GM21723 (cell line): Measurements from ENCODE around the gene ZSCAN1.
A peak's percentile ranks its signal among the peaks of the same experiment; 100 is the strongest.
"Not testable (repeated sequence)": the region's sequence is repeated elsewhere in the genome, so short reads cannot be mapped to it uniquely, and the experiment has no call there.

Experiments
- ATAC-seq: cut with Tn5 transposase; IDR thresholded peaks from one replicate; pipeline ENCODE4 v1.9.1; 2021; ENCODE audit warnings: mild to moderate bottlenecking, moderate library complexity; ENCODE audit not compliant: unreplicated experiment

Gene ZSCAN1, protein sequence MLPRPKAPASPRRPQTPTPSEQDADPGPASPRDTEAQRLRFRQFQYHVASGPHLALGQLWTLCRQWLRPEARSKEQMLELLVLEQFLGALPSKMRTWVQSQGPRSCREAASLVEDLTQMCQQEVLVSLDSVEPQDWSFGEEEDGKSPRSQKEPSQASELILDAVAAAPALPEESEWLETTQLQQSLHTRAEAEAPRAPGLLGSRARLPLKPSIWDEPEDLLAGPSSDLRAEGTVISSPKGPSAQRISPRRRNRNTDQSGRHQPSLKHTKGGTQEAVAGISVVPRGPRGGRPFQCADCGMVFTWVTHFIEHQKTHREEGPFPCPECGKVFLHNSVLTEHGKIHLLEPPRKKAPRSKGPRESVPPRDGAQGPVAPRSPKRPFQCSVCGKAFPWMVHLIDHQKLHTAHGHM

DNA sequence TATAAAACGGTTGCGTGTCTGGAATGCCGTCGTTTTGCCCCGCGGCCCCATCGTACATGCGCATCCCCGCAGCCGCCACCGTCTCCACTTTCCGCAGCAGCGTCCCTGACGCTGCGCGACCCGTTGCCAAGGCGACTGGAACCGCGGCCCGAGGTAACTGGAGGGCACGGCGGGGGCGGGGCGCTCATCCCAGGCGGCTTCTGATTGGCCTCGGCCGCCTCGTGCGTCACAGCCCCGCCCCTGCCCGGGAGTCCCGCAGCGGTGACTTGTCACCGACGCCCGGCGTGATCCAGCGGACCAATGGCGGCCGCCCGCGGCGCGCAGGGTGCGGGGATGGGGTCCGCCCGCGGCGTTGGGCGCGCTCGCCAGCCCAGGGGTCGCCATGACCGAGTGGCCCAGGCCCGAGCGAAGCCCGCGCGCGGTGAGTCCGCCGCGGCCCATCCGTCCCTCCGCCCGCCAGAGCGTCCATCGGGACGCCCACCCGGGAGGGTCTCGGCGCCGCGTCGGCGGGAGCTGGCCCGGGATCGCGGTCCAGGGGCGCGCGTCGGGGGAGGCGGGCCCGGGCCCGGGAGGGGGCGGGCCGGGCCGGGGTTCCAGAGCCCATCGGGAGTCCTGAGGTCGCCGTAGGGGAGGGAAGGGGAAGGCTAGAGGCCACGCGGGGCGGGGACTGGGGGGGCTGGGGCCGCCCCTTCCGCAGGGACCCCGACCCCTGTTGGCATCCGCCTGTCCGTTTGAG lies at the start of gene ZSCAN1:
ZSCAN1 (plus strand) TSS at position 285 of the 736 bp plus-strand sequence. CDS start 3,812 bp downstream, outside the sequence.
- ATAC-seq: no peak

DNA sequence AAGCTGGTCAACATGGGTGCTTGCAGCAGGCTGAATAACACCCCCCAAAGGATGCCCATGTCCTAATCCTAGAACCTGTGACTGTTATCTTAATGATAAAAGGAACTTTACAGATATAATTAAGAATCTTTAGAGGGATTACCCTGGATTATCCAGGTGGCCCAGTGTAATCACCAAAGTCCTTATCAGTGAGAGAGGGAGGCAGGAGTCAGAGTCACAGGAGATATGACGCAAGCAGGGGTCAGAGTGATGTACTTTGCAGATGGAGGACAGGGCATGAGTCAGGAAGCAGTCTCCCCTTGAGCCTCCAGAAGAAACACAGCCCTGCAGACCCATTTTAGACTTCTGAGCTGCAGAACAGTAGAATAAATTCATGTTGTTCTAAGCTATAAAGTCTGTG lies 41.0 kb upstream of the ZSCAN1 start:
- ATAC-seq: no peak

DNA sequence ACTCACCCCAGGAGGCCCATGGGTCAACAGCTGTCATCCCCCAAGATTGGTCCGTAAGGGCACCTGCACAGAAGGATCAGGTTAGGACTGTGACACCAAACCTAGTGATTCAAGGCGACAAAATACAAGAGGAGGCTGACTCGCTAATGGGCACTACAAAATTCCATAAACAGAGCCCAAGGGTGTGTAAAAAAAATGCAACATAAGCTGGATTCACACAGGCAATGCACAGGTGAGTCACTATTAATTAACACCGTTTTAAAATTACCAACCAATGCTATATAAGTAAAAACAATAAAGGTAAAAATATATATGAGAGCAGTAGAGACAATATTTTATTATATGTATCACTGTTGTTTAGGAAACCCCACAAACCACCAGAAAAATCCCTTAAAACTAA lies 33.1 kb upstream of the ZSCAN1 start:
- no peak for ATAC-seq

DNA sequence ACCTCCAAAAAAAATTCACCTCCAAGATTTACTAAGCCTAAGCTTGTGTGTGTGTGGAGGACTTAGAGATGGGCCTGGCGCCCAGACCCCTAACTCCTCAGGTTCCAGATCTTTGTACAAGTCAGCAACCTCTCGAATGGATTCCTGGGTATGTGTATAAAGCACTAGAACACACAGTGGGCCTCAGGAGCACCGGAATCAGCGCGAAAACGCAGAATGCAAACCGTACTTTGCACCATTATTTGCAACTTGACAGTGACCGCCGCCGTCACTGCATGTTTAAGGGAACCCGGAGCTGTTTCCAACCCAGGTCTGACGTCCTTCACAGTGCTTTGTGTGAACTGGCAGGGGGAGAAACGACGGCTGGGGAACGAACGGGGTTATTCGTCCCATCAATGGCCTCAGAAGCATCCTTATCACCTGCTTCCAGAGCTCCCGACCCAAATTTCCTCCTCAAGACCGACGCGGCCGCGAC lies 31.9 kb upstream of the ZSCAN1 start:
- ATAC-seq: peak; percentile 11

DNA sequence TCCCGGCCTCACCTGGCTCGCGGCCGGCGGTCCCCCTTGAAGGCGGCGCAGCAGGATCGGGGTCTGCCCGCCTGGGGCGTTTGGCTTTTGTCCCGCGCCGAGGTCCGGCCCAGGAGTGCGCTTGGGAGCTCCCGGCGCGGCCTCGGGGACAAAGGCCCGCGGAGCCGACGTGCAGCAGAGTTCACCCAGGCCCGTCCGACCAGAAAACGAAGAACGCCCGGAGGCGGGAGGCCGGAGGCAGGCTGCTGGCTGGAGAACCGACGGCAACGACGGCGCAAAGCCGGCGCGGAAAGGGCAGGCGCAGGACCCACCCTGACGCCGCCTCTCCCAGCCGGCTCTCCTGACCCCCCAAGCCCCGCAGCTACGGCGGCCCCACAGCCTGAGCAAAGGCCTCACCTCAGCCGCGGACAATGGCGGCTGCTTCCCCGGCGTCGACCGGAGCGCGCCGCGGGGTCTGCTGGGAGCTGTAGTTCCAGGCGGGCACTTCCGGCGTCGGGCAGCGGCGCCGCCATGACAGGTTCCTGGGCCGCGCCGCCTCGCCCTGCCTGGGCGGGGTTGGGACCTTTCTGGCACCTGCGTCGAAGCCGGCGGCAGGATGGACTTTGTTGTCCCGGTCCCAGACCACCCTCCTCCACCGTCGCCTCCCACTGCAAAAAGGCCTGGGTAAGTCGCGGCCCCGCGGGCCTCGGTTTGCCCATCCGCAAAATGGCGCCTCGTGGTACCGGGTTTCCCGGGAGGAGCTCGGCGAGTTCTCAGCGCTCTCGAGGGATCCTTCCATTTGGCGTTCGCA lies 31.2 kb upstream of the ZSCAN1 start, which contains the start of gene ZNF606:
ZNF606 (minus strand) TSS at position 437 of the 790 bp plus-strand sequence. CDS start 1,501 bp downstream, outside the sequence.
- ATAC-seq: peak; percentile 94

DNA sequence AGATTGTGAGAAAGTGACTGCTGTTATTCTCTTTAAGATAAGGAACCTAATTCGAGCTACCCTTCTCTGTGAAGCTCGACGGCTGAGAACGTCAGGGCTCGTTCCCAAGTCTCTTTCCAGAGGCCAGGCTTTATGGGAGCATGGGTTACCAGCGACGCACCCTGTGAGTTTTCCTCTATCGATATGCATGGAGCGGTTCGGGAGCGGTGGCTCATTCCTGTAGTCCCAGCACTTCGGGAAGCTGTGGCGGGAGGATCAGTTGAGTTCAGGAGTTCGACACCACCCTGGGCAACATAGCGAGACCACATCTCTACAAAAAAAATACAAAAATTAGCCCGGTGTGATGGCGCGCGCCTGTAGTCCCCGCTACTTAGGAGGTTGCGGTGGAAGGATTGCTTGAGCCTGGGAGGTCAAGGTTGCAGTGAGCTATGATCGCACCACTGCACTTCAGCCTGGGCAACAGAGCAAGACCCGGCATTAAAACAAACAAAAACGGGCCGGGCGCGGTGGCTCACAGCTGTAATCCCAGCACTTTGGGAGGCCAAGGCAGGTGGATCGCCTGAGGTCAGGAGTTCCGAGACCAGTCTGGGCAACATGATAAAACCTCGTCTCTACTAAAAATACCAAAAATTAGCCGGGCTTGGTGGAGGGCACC lies 30.5 kb upstream of the ZSCAN1 start:
- ATAC-seq: no peak

DNA sequence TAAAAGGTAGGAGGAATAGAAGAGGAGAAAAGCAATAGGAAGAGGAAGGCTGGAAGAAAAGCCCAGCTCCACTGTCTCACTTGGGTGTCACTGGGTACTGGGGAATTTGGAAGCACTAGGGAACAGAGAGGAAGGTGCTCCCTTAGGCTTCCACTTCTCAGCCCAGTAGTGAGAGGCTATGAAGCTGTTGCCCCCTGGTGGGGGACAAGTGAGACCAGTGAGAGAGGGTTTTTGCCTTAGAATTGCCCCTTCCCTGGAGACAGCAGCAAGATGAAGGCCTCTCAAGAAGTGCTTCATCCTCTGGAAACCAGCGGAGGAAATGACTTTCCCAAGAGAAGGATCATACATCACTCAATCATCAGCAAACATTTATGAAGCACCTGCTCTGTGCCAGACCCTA lies 26.5 kb upstream of the ZSCAN1 start:
- no peak for ATAC-seq

DNA sequence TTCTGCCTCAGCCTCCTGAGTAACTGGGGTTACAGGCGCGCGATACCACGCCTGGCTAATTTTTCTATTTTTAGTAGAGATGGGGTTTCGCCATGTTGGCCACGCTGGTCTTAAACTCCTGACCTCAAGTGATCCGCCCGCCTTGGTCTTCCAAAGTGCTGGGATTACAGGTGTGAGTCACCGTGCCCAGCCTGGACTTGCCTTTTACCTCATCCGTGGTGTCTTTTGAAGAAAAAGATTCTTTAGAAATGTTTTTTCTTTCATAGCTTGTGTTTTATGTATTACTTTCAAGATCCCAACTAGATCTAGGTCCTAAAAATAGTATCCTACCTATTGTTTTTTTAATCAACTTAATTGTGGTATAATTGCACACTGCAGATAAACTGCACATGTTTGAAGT lies 24.9 kb upstream of the ZSCAN1 start:
- not testable (repeated sequence) for ATAC-seq

DNA sequence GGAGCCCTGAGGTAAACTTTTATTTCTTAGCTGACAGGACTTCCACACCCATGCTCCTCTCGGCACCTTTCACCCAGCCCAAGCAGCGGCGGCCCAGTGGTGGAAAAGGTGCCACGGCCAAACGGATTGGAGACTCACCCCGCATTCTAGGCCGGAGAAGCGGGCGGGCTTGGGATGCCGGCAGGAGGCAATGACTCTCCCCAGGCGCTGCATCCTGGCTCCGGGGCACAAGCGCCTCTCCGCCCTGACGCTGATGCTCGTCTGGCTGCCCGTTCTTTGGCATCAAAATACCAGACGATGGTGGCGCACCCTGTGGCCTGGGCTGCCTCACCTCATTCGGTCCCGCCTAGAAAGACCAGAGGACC lies 24.5 kb upstream of the ZSCAN1 start:
- no peak for ATAC-seq

DNA sequence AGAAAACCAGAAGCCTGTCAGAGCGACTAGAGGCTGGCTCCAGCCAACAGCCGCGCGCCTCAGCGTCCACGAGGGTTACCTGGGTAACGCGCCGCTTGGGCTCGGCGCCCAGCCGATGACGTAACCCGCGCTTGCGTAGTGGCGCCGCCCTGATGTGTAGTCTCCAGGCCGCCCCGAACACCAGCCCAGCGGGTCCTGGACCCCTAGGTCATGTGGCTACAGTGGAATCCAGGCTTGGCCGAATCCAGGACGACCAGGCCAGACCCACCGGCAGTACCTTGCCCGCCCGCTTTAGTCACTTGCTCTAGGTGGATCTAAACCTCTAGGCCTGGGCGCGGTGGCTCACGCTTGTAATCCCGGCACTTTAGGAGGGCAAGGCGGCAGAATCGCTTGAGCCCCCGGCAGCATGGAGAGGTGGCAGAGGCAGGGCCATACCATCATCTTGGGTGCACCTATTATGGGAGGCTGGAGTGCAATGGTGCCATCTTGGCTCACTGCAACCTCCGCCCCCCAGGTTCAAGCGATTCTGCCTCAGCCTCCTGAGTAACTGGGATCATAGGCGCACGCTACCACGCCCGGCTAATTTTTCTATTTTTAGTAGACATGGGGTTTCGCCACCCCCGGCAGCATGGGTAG lies 24.0 kb upstream of the ZSCAN1 start:
- ATAC-seq: no peak

DNA sequence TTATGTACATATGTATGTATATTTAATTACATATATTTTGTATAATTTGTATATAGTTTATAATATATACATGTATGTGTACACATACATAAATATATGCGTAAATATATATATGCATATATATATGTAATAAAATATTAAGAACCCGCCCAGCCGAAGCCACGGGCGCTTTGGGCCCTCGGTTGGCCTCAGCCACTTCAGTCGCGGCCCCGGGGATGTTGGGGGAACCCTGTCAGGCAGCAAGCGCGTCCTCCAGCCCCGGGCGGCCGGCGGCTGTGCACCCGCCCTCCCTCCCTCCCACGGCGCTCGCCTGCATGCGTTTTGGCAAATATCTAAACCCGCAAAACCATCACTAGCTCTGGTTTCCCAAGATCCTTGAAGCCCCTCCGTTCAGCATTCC lies 23.3 kb upstream of the ZSCAN1 start:
- ATAC-seq: no peak

DNA sequence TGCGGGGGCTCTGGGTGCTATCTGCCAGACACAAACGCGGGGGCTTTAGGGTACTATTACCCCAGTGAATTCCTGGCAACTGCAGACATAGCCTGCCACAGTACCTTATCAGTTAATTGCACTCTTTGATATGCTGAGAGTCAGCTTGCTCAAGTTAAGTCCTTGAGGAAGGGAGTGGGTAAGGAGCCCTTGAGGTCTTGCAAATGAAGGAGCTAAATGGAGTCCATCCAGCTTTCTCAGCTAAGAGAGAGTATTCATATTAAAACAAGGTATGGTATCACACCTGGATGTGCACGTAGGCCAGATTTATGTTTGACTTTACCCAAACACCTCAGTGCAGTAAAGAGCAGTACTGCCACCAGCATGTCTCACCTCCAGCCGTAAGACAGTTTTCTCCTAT lies 19.7 kb upstream of the ZSCAN1 start:
- no peak for ATAC-seq

DNA sequence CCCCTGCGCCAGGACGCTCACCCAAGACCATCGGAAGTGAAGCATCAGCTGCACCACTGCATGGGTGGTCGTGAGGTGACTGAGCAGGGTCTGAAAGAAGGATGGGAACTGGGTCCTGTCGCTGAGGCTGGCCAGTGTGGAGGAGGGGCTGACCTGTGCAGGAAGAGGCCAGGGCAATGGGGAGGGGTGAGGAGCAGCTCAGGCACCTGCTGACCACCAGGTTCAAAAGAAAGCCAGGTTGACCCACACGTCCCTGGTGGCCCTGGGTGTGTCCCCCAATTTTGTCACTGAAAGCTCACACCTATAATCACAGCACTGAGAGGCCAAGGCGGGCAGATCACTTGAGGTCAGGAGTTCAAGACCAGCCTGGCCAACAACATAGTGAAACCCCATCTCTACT lies 13.7 kb upstream of the ZSCAN1 start:
- no peak for ATAC-seq

DNA sequence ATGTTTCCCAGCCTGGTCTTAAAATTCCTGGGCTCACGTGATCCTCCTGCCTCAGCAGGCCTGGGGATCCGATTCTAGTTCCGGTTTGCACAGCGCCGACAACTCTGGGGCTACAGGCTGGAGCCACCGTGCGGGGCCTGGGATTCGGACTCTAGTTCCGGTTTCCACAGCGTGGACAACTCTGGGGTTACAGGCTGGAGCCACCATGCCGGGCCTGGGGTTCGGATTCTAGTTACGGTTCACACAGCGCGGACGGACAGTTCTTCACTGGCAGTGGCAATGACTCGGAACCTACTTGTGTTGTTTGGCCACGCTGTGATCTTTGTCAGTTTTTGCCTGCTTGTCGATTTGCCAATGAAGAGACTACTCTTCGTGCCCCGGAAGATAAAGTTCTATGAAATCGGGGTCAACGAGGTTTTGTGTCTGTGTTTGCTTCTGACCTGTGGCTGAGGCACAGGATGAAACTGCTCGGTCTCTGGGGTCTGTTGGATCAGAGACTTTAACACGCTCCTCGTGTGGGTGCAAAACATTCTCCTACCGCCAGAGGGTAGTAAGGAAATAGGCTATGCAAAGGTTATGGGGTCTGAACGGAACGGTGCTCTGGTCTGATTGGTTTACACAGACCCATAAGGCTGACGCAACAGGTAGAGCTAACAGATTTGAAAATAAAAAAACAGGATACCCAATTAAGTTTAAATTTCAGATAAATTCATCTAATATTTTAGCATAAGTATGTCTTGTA lies 12.1 kb upstream of the ZSCAN1 start:
- ATAC-seq: no peak

DNA sequence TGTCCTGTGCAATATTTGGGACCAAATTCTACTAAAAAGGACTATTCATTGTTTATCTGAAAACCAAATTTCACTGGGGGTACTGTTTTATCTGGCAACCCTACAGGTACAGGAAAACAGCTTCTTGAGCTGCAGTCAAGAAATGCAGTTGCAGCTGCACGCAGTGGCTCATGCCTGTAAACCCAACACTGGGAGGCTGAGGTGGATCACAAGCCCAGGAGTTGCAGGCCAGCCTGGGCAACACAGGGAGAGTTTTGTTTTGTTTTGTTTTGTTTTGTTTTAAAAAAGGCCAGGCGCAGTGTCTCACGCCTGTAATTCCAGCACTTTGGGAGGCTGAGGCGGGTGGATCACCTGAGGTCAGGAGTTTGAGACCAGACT lies 11.6 kb upstream of the ZSCAN1 start:
- no peak for ATAC-seq

DNA sequence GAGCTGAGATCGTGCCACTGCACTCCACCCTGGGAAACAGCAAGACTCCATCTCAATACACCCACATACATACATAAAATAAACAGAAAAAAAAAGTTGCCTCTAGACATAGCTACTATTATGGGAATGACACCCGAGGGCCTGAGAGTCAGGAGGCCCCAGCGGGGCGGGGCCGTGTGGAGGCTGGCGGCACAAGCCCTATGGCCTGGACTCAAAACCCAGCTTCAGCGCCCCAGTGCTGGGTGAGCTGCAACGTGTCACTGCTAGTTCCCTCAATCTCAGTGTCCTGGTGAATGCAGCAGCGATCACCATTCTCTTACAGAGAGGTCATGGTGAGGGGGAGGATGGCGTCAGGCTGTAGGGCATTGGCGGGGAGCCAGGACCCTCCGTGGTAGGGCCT lies 9.2 kb upstream of the ZSCAN1 start:
- no peak for ATAC-seq

DNA sequence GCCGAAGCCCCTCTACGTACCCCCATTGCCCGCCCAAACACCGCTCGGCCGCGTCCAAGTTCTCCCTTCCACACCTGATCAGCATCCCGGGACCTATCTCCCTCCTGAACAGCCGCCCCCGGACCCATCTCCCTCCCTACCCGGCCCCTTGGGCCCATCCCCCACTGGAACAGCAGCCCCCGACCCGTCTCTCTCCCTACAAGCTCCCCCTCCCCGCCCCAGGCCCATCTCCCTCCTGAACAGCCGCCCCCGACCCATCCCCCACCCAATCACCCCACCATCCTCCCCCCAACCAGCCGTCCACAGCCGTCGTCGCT lies 610 bp downstream of the ZSCAN1 start:
- ATAC-seq: no peak

DNA sequence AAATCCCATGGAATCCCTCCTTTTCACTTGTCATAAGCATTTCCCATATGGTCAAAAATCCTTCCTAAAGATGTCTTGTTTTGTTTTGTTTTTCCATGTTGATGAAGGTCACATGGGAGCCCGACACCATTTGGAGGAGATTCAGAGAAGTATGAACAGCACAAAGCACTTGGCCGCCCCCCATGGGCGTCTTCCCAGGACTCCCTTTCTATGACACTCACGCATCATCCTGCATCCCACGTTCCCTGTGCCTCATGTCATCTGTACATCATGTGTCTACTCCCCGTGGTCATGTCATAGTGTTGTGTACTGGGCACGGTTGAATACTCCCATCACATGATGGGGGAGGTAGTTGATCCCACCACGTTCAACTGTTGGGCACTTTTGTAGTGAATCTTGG lies 2.0 kb downstream of the ZSCAN1 start:
- ATAC-seq: no peak

DNA sequence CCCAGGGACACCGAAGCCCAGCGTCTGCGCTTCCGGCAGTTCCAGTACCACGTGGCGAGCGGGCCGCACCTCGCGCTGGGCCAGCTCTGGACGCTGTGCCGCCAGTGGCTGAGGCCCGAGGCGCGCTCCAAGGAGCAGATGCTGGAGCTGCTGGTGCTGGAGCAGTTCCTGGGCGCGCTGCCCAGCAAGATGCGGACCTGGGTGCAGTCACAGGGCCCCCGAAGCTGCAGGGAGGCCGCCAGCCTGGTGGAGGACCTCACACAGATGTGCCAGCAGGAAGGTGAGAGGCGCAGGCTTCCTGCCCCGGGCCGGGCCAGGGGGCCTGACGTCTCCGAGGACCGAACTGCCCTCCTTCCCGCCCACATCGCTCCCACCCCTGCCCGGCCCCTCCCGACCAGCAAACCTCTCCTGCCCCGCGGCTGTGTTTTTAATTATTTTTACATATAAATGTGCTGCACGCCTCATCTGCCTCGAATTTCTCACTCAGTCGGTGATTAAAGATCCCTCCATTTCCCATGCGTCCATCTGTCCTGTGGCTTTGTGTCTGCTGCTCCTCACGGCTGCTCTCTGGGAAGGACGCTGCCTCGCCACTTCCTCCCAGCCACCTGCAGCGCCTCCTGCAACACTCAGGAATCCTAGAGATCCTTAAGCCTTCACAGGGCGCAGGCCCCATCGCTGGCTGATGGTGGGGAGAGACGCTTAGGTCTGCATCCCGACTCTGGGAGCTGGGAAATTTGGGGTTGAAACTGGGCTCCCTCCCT lies 4.3 kb downstream of the ZSCAN1 start:
- ATAC-seq: no peak
